PC-3 (cell line): ENCODE data around the gene BEND3. TPM values are rescaled to one million over a fixed set of nuclear protein-coding genes. Genes with fewer than 3 reads are reported as not detected.
"Not testable (repeated sequence)": the region's sequence is repeated elsewhere in the genome, so short reads cannot be mapped to it uniquely, and the experiment has no call there.

Experiments
- ATAC-seq: fragments of 200-7000 bp; cut with Tn5 transposase; 2 replicates; pipeline ENCODE4 v1.9.1; 2020; ENCODE audit warnings: mild to moderate bottlenecking, moderate library complexity
- BruUV-seq: library from RNA; stranded (reverse); fragments of 400-500 nt; replicated peaks from 2 replicates; lab custom pipeline; 2021; lab: Mats Ljungman, UMichigan
- CTCF ChIA-PET: fragments of 300-600 bp; sonication (Branson Sonifier 250); formaldehyde crosslinking; loops from one replicate; lab custom pipeline; 2022; ENCODE audit warnings: antibody characterized with exemption; lab: Charles Lee
- POLR2A ChIA-PET: fragments of 300-600 bp; sonication (Branson Sonifier 250); formaldehyde crosslinking; loops from one replicate; lab custom pipeline; 2022; ENCODE audit warnings: antibody characterized with exemption; ENCODE audit not compliant: unreplicated experiment; lab: Charles Lee
- DNase-seq: peaks from one replicate; pipeline ENCODE4 v3.0.0-alpha.2; 2015
- H2AFZ ChIP-seq: fragments of 300-600 bp; sonication (generic); 2 replicates; pipeline ENCODE4 v1.6.0; 2016; ENCODE audit warnings: antibody characterized with exemption, low read length
- H3F3A ChIP-seq: fragments of 300-600 bp; sonication (generic); one replicate; pipeline ENCODE4 v1.6.0; 2017; ENCODE audit warnings: antibody characterized with exemption, low read length, control low read depth, mild to moderate bottlenecking; ENCODE audit not compliant: unreplicated experiment
- H3K27ac ChIP-seq: fragments of 300-600 bp; sonication (generic); 2 replicates; pipeline ENCODE4 v1.5.1; 2016; ENCODE audit warnings: mild to moderate bottlenecking, low read length
- H3K27me3 ChIP-seq: fragments of 300-600 bp; sonication (generic); 2 replicates; pipeline ENCODE4 v1.6.1; 2016; ENCODE audit warnings: low read length, mixed read lengths
- H3K36me3 ChIP-seq: fragments of 300-600 bp; sonication (generic); 2 replicates; pipeline ENCODE4 v1.6.1; 2016; ENCODE audit warnings: low read depth, mixed run types, low read length, mixed read lengths
- H3K4me1 ChIP-seq: fragments of 300-600 bp; sonication (generic); 2 replicates; pipeline ENCODE4 v1.5.1; 2016; ENCODE audit warnings: low read length; ENCODE audit not compliant: insufficient read depth
- H3K4me2 ChIP-seq: fragments of 300-600 bp; sonication (generic); 2 replicates; pipeline ENCODE4 v1.6.0; 2016; ENCODE audit warnings: low read length
- H3K4me3 ChIP-seq: fragments of 300-600 bp; sonication (generic); 2 replicates; pipeline ENCODE4 v1.5.1; 2016; ENCODE audit warnings: mild to moderate bottlenecking, low read length, mixed read lengths
- H3K79me2 ChIP-seq: fragments of 300-600 bp; sonication (generic); 2 replicates; pipeline ENCODE4 v1.6.1; 2017; ENCODE audit warnings: low read length, mixed read lengths
- H3K9ac ChIP-seq: fragments of 300-600 bp; sonication (generic); 2 replicates; pipeline ENCODE4 v1.6.0; 2016; ENCODE audit warnings: mild to moderate bottlenecking, low read length
- H3K9me2 ChIP-seq: fragments of 300-600 bp; sonication (generic); replicated peaks from 2 replicates; pipeline ENCODE4 v1.6.1; 2016; ENCODE audit warnings: mixed run types, low read length, mixed read lengths
- H3K9me3 ChIP-seq: fragments of 300-600 bp; sonication (generic); 2 replicates; pipeline ENCODE4 v1.6.1; 2016; ENCODE audit warnings: low read length, mixed read lengths
- H4K20me1 ChIP-seq: fragments of 300-600 bp; sonication (generic); 2 replicates; pipeline ENCODE4 v1.6.1; 2016; ENCODE audit warnings: low read length, mixed read lengths
- CTCF ChIP-seq: fragments of 300-600 bp; sonication (generic); conservative IDR thresholded peaks from 2 replicates; pipeline ENCODE4 v1.5.1; 2017; ENCODE audit warnings: antibody characterized with exemption, low read depth, mild to moderate bottlenecking, low read length
- EZH2 ChIP-seq: fragments of 300-600 bp; sonication (generic); IDR thresholded peaks from one replicate; pipeline ENCODE4 v1.6.1; 2017; ENCODE audit warnings: antibody characterized with exemption, mild to moderate bottlenecking, low read length; ENCODE audit not compliant: unreplicated experiment
- EZH2phosphoT487 ChIP-seq: fragments of 300-600 bp; sonication (generic); IDR thresholded peaks from 2 replicates; pipeline ENCODE4 v1.6.1; 2018; ENCODE audit warnings: mild to moderate bottlenecking, antibody characterized with exemption, low read length, borderline replicate concordance
- intact Hi-C: fragments of 100-400 bp; cut with micrococcal nuclease; formaldehyde crosslinking; loops from 2 replicates; pipeline ENCODE4 v1.9.0; 2023
- total RNA-seq: library from RNA; depleted of rRNA; stranded (reverse); fragments of >200 nt; gene quantifications from 2 replicates; pipeline ENCODE4 v1.2.3, GENCODE V29; 2014

Gene BEND3
- total RNA-seq, 1 experiment from 2014 or later: 4.5 TPM

GRCh38 chr6:107140581-107140980 lies 25.3 kb upstream of the BEND3 start:
- H3K4me1 ChIP-seq: 0 out of 2 replicates have a peak, but pooled peaks cover 5% of the 10 kb centered on the region
- ATAC-seq: no peak
- no peaks in the 10 kb centered on the region for H3K27me3 ChIP-seq
- no peaks in the 10 kb centered on the region for H3K79me2 ChIP-seq
- intact Hi-C loops: no loop called here
- ChIA-PET POLR2A (no interaction called here), CTCF (no interaction called here)
- no TSS peak for BruUV-seq
- no peak for DNase-seq
- H3K36me3 ChIP-seq: no peaks in the 10 kb centered on the region
- no peak overlapping the region for H3K9ac ChIP-seq
- H3K4me3 ChIP-seq: no peak overlapping the region
- no peak for TF ChIP-seq EZH2
- no peak for TF ChIP-seq CTCF
- no peak for TF ChIP-seq EZH2phosphoT487
- no peak overlapping the region for H3K27ac ChIP-seq
- H4K20me1 ChIP-seq: no peaks in the 10 kb centered on the region
- no peak overlapping the region for H3K4me2 ChIP-seq
- no peaks in the 10 kb centered on the region for H3K9me3 ChIP-seq
- no peak overlapping the region for H2AFZ ChIP-seq
- H3K9me2 ChIP-seq: no peaks in the 10 kb centered on the region
- no peaks in the 10 kb centered on the region for H3F3A ChIP-seq

- H3K4me2 ChIP-seq, ATAC-seq, intact Hi-C loops, H3K36me3 ChIP-seq, H2AFZ ChIP-seq, BruUV-seq, H3K9me2 ChIP-seq, H3K9me3 ChIP-seq, H3K27me3 ChIP-seq, POLR2A ChIA-PET, H3K4me1 ChIP-seq, H3K4me3 ChIP-seq, H3F3A ChIP-seq, CTCF ChIA-PET, DNase-seq, H3K9ac ChIP-seq, H3K79me2 ChIP-seq, H4K20me1 ChIP-seq, H3K27ac ChIP-seq: not testable (repeated sequence)
Observed at GRCh38 chr6:107136324-107136723, 21.0 kb upstream of the BEND3 start.

GRCh38 chr6:107135048-107135680 lies 19.8 kb upstream of the BEND3 start:
- H3K27ac ChIP-seq, H4K20me1 ChIP-seq, DNase-seq, ATAC-seq, H3K36me3 ChIP-seq, H3K4me3 ChIP-seq, POLR2A ChIA-PET, H3K27me3 ChIP-seq, H3K4me2 ChIP-seq, H3K79me2 ChIP-seq, CTCF ChIA-PET, H3K4me1 ChIP-seq, H3K9me3 ChIP-seq, H3K9me2 ChIP-seq, BruUV-seq, H2AFZ ChIP-seq, H3F3A ChIP-seq, intact Hi-C loops, H3K9ac ChIP-seq: not testable (repeated sequence)
